Activated CD4-positive, alpha-beta T cell treated with anti-CD3 and anti-CD28 coated beads, Interleukin-2, Interleukin-4, amounts not matched to agents 100 ng/mL and 50 ng/mL, durations not matched to agents 16 hours and 8 hours (primary cell): Measurements from ENCODE around the gene TLR2.

Experiments used
- DNase-seq: peaks from one replicate; pipeline ENCODE4 v3.0.0-alpha.2; 2020; ENCODE audit warnings: low spot score

Gene TLR2

GRCh38 chr4:153733751-153734448 lies 49.8 kb downstream of the TLR2 start:
- DNase-seq, result peak; percentile 12

DNA sequence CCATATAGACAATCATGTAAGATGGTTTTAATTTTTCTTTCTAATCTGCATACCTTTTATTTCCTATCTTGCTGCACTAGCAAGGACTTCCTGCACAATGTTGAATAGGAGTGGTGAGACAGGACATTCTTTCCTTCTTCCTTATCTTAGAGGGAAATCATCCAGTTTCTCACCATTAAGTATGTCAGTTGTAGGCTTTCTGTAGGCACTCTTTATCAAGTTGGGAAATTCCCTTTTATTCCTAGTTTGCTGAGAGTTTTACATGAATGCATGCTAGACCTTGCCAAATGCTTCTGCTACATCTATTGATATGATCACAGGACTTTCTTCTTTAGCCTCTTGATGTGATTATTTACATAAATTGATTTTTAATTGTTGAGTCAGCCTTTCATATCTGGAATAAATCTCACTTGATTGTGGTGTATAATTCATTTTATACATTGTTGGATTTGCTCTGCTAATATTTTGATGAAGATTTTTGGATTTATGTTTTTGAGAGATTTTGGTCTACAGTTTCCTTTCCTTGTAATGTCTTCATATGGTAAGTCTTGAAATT lies 51.9 kb downstream of the TLR2 start:
- DNase-seq, result no peak

DNA sequence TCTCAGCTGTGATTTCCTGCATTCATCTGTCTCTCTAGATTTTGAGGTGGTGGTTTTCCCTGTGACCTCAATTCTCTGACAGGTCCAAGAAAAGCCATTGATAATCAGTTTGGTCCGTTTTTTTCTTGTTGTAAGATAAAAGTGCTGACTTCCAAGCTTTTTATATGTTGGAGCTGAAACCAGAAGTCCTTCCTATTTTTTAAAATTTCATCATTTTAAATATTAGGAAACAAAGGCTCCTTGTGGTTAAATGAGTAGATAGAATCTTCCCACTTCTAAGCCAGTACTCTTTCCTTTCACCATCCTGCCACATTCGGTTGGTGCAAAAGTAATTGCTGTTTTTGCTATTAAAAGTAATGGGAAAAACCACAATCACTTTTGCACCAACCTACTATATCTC lies 57.5 kb downstream of the TLR2 start:
- no peak for DNase-seq

DNA sequence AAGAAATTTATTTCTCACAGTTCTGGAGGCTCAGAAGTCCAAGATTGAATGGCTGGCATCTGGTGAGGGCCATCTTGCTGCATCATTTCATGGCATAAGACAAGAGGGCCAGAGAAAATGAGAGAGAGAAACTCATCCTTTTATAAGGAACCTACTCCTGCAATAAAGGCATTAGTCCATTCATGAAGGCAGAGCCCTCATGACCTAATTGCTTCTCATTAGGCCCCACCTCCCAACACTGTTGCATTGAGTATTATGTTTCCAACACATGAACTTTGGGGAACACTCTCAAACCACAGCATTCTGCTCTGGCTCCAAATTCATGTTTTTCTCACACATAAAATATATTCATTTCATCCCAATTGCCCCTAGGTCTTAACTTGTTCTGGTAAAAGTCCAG lies 61.6 kb downstream of the TLR2 start:
- no peak for DNase-seq

DNA sequence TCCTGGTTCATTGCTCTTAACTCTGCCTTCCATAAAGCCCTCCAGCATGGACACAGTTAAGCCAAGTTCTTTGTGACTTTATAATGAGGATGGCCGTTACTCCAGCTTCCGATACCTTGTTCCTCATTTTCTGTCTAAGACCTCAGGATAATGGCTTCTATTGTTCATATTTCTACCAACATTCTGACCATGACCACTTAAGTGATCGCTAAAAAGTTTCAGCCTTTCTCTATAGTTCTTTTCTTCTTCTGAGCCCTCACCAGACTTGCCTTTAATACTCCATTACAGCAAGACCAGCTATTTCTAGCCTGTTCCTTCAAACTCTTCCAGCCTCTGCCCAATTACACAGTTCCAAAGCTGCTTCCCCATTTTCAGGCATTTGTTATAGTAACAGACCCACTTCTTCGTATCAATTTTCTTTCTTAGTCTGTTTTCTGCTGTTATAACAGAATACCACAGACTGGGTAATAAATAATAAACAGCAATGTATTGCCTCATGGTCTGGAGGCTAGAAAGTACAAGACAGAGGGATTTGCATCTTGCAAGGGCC lies 63.4 kb downstream of the TLR2 start:
- DNase-seq, result no peak

DNA sequence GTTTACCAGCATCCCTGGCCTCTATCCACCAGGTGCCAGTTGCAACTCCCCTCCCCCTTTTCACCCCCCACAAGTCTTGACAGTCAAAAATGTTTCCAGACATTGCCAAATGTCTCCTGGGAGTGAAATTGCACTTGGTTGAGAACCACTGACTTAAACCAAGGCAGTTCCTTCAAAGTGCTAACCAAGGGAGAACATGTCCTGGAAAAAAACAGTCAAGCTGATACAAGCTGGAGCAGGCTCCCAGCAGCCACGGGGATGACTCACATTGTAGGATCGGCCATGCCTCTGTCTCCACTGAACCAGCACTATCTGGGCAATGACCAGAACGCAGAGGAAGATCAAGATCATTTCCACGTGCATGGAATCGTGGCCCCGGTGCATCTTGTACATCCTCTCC lies 64.3 kb downstream of the TLR2 start:
- DNase-seq, result no peak

- DNase-seq, result peak; percentile 73
Observed at GRCh38 chr4:153750197-153750817, 66.2 kb downstream of the TLR2 start.

GRCh38 chr4:153755186-153755585 lies 71.1 kb downstream of the TLR2 start:
- no peak for DNase-seq
